Chondrocyte (in vitro differentiated cells): Measurements from ENCODE around the gene RNASE7. TPM values are rescaled to one million over a fixed set of nuclear protein-coding genes. Genes with fewer than 3 reads are reported as not detected.

ENCODE experiments used
- DNase-seq: peaks from one replicate; pipeline ENCODE4 v3.0.0; 2021; ENCODE audit warnings: mixed read lengths, low spot score
- H3K27ac Mint-ChIP-seq: one replicate; pipeline ENCODE4 v1.8.0; 2021; ENCODE audit warnings: mild to moderate bottlenecking, moderate library complexity, mixed read lengths; ENCODE audit not compliant: unreplicated experiment
- H3K27me3 Mint-ChIP-seq: 2 replicates; pipeline ENCODE4 v1.8.0; 2021; ENCODE audit warnings: low read depth, mixed read lengths
- H3K36me3 Mint-ChIP-seq: 2 replicates; pipeline ENCODE4 v1.8.0; 2021; ENCODE audit warnings: low read depth, mixed read lengths
- H3K4me1 Mint-ChIP-seq: 2 replicates; pipeline ENCODE4 v1.8.0; 2021; ENCODE audit warnings: low read depth, mild to moderate bottlenecking, mixed read lengths
- H3K4me3 Mint-ChIP-seq: one replicate; pipeline ENCODE4 v1.8.0; 2021; ENCODE audit warnings: mild to moderate bottlenecking, moderate library complexity, mixed read lengths; ENCODE audit not compliant: unreplicated experiment
- H3K9me3 Mint-ChIP-seq: 2 replicates; pipeline ENCODE4 v1.8.0; 2021; ENCODE audit warnings: low read depth, mixed read lengths
- CTCF ChIP-seq: fragments of 200-600 bp; sonication (generic); IDR thresholded peaks from 2 replicates; pipeline ENCODE4 v1.5.0; 2021; ENCODE audit warnings: antibody characterized with exemption, mild to moderate bottlenecking, moderate library complexity
- total RNA-seq: library from RNA; stranded (reverse); gene quantifications from 3 replicates; pipeline ENCODE4 v1.2.1, GENCODE V29; 2021

Gene RNASE7
- total RNA-seq, 1 donor from 2014 or later = not detected

- no peak overlapping the region for H3K27ac Mint-ChIP-seq
- no peak for TF ChIP-seq CTCF
- H3K27me3 Mint-ChIP-seq = no peaks in the 10 kb centered on the region
- peaks cover 19% of the 10 kb centered on the region for H3K4me1 Mint-ChIP-seq
- H3K9me3 Mint-ChIP-seq = no peaks in the 10 kb centered on the region
- no peak for DNase-seq
- no peak overlapping the region for H3K4me3 Mint-ChIP-seq
- no peaks in the 10 kb centered on the region for H3K36me3 Mint-ChIP-seq
Observed at GRCh38 chr14:21054768-21055145, 12.6 kb downstream of the RNASE7 start.

GRCh38 chr14:21055432-21056117, 13.4 kb downstream of the RNASE7 start:
- no peak overlapping the region for H3K27ac Mint-ChIP-seq
- H3K4me1 Mint-ChIP-seq = peaks cover 24% of the 10 kb centered on the region
- H3K4me3 Mint-ChIP-seq = no peak overlapping the region
- no peak for DNase-seq
- H3K27me3 Mint-ChIP-seq = no peaks in the 10 kb centered on the region
- H3K9me3 Mint-ChIP-seq = no peaks in the 10 kb centered on the region
- H3K36me3 Mint-ChIP-seq = no peaks in the 10 kb centered on the region
- TF ChIP-seq CTCF = no peak

GRCh38 chr14:21056520-21057163, 14.5 kb downstream of the RNASE7 start:
- H3K9me3 Mint-ChIP-seq = no peaks in the 10 kb centered on the region
- no peak overlapping the region for H3K27ac Mint-ChIP-seq
- DNase-seq = no peak
- no peak overlapping the region for H3K4me3 Mint-ChIP-seq
- no peaks in the 10 kb centered on the region for H3K27me3 Mint-ChIP-seq
- TF ChIP-seq CTCF = no peak
- H3K4me1 Mint-ChIP-seq = peaks cover 25% of the 10 kb centered on the region
- H3K36me3 Mint-ChIP-seq = no peaks in the 10 kb centered on the region

GRCh38 chr14:21057803-21058675, 15.9 kb downstream of the RNASE7 start, which contains the start of gene RNASE8:
Gene RNASE8, plus strand, starts transcription at chr14:21057822. Its CDS starts 71 bp downstream, at chr14:21057893.
- no peak for DNase-seq
- Mint-ChIP-seq H3K27me3 (no peaks in the 10 kb centered on the region), H3K36me3 (no peaks in the 10 kb centered on the region), H3K27ac (peak within 1 kb of the TSS; percentile 20), H3K9me3 (no peaks in the 10 kb centered on the region), H3K4me1 (peaks cover 35% of the 10 kb centered on the region), H3K4me3 (no peak within 1 kb of the TSS)
- no peak for TF ChIP-seq CTCF

GRCh38 chr14:21058903-21059302, 16.7 kb downstream of the RNASE7 start:
- H3K9me3 Mint-ChIP-seq = no peaks in the 10 kb centered on the region
- H3K27me3 Mint-ChIP-seq = no peaks in the 10 kb centered on the region
- no peaks in the 10 kb centered on the region for H3K36me3 Mint-ChIP-seq
- TF ChIP-seq CTCF = no peak
- H3K27ac Mint-ChIP-seq = no peak overlapping the region
- H3K4me1 Mint-ChIP-seq = peaks cover 44% of the 10 kb centered on the region
- DNase-seq = no peak
- H3K4me3 Mint-ChIP-seq = no peak overlapping the region
